Hepatocyte (in vitro differentiated cells): ENCODE measurements around the gene OAS1. TPM values are rescaled to one million over a fixed set of nuclear protein-coding genes. Genes with fewer than 3 reads are reported as not detected.

Experiments
- DNase-seq: peaks from one replicate; pipeline ENCODE4 v3.0.0-alpha.2; 2016; ENCODE audit warnings: low spot score
- H2AFZ ChIP-seq: fragments of 200-600 bp; sonication (generic); 2 replicates; pipeline ENCODE4 v1.6.0; 2016; ENCODE audit warnings: antibody characterized with exemption, mild to moderate bottlenecking
- H3K27ac ChIP-seq: fragments of 200-600 bp; sonication (generic); 2 replicates; pipeline ENCODE4 v1.5.1; 2016; ENCODE audit warnings: mild to moderate bottlenecking
- H3K27me3 ChIP-seq: fragments of 200-600 bp; sonication (generic); 2 replicates; pipeline ENCODE4 v1.6.1; 2016
- H3K36me3 ChIP-seq: fragments of 200-600 bp; sonication (generic); replicated peaks from 2 replicates; pipeline ENCODE4 v1.5.1; 2016; ENCODE audit warnings: low read depth; ENCODE audit not compliant: insufficient read depth
- H3K4me1 ChIP-seq: fragments of 200-600 bp; sonication (generic); 2 replicates; pipeline ENCODE4 v1.5.1; 2016; ENCODE audit warnings: mild to moderate bottlenecking, moderate library complexity; ENCODE audit not compliant: insufficient read depth
- H3K4me2 ChIP-seq: fragments of 200-600 bp; sonication (generic); 2 replicates; pipeline ENCODE4 v1.6.0; 2016
- H3K4me3 ChIP-seq: fragments of 200-600 bp; sonication (generic); 2 replicates; pipeline ENCODE4 v1.5.1; 2016; ENCODE audit warnings: mild to moderate bottlenecking
- H3K79me2 ChIP-seq: fragments of 200-600 bp; sonication (generic); 2 replicates; pipeline ENCODE4 v1.6.0; 2017; ENCODE audit warnings: mild to moderate bottlenecking
- H3K9me2 ChIP-seq: fragments of 200-600 bp; sonication (generic); replicated peaks from 2 replicates; pipeline ENCODE4 v1.6.0; 2017; ENCODE audit warnings: mild to moderate bottlenecking; ENCODE audit not compliant: insufficient read depth
- H3K9me3 ChIP-seq: fragments of 200-600 bp; sonication (generic); 2 replicates; pipeline ENCODE4 v1.5.1; 2016; ENCODE audit warnings: low read depth, mild to moderate bottlenecking
- H4K20me1 ChIP-seq: fragments of 200-600 bp; sonication (generic); 2 replicates; pipeline ENCODE4 v1.6.0; 2016; ENCODE audit warnings: mild to moderate bottlenecking; ENCODE audit not compliant: insufficient read depth, poor library complexity, severe bottlenecking
- CTCF ChIP-seq: fragments of 200-600 bp; sonication (generic); IDR thresholded peaks from 2 replicates; pipeline ENCODE4 v1.5.1; 2016; ENCODE audit warnings: antibody characterized with exemption, mild to moderate bottlenecking; ENCODE audit not compliant: poor library complexity
- EZH2 ChIP-seq: fragments of 200-600 bp; sonication (generic); IDR thresholded peaks from 2 replicates; pipeline ENCODE4 v1.6.1; 2016; ENCODE audit warnings: antibody characterized with exemption, mild to moderate bottlenecking, borderline replicate concordance
- EZH2phosphoT487 ChIP-seq: fragments of 200-600 bp; sonication (generic); IDR thresholded peaks from one replicate; pipeline ENCODE4 v1.6.1; 2018; ENCODE audit warnings: antibody characterized with exemption, mild to moderate bottlenecking, low read depth, moderate library complexity; ENCODE audit not compliant: unreplicated experiment, severe bottlenecking
- WGBS: methylation state at CpG from one replicate; pipeline ENCODE4 v1.1.6; 2016; ENCODE audit warnings: low lambda C conversion rate; ENCODE audit errors: missing lambda C conversion rate; 5-methylcytosine and 5-hydroxymethylcytosine counted together
- polyA plus RNA-seq: library from polyadenylated mRNA; unstranded; fragments of >200 nt; fragmentation: Nextera tagmentation; extraction: Ambion mirVana; gene quantifications from 2 replicates; pipeline ENCODE4 v1.2.1, GENCODE V29; 2016
- total RNA-seq: library from RNA; depleted of rRNA; stranded (reverse); fragments of >200 nt; gene quantifications from 2 replicates; pipeline ENCODE4 v1.2.3, GENCODE V29; 2014

Gene OAS1
- total and polyA plus RNA-seq, 2 experiments from 2014 or later: 18.6 to 25.0 TPM

GRCh38 chr12:112930350-112930749 lies 23.6 kb downstream of the OAS1 start:
- TF ChIP-seq EZH2phosphoT487: no peak
- Histone ChIP-seq H3K79me2 (no peaks in the 10 kb centered on the region), H3K9me3 (no peaks in the 10 kb centered on the region), H2AFZ (no peak overlapping the region), H3K36me3 (no peaks in the 10 kb centered on the region), H3K4me3 (no peak overlapping the region), H3K27me3 (no peaks in the 10 kb centered on the region), H3K9me2 (no peaks in the 10 kb centered on the region), H3K4me1 (no peaks in the 10 kb centered on the region), H4K20me1 (no peaks in the 10 kb centered on the region), H3K4me2 (no peak overlapping the region), H3K27ac (no peak overlapping the region)
- WGBS: 87% methylated on average over 2 of the region's 2 CpGs
- no peak for DNase-seq

- WGBS: 54% methylated on average over 6 of the region's 6 CpGs
Measured at GRCh38 chr12:112932485-112933128, 25.8 kb downstream of the OAS1 start.

GRCh38 chr12:112933129-112933505 lies 26.4 kb downstream of the OAS1 start:
- Histone ChIP-seq H3K79me2 (no peaks in the 10 kb centered on the region), H3K27ac (no peak overlapping the region), H3K36me3 (no peaks in the 10 kb centered on the region), H3K4me1 (no peaks in the 10 kb centered on the region), H4K20me1 (no peaks in the 10 kb centered on the region), H2AFZ (no peak overlapping the region), H3K9me3 (no peaks in the 10 kb centered on the region), H3K4me3 (no peak overlapping the region), H3K4me2 (no peak overlapping the region), H3K27me3 (no peaks in the 10 kb centered on the region), H3K9me2 (no peaks in the 10 kb centered on the region)
- WGBS: 94% methylated on average over 2 of the region's 2 CpGs
- TF ChIP-seq EZH2phosphoT487 (no peak), CTCF (no peak), EZH2 (no peak)
- DNase-seq: no peak

More at GRCh38 chr12:112932485-112933128, 25.8 kb downstream of the OAS1 start:
- Histone ChIP-seq H3K79me2 (no peaks in the 10 kb centered on the region), H3K27ac (no peak overlapping the region), H3K9me2 (no peaks in the 10 kb centered on the region), H3K9me3 (no peaks in the 10 kb centered on the region), H3K36me3 (no peaks in the 10 kb centered on the region), H3K27me3 (no peaks in the 10 kb centered on the region), H3K4me1 (no peaks in the 10 kb centered on the region), H4K20me1 (no peaks in the 10 kb centered on the region), H3K4me3 (no peak overlapping the region), H2AFZ (no peak overlapping the region), H3K4me2 (peak overlapping the region; percentile 11)
- TF ChIP-seq CTCF (no peak), EZH2 (no peak), EZH2phosphoT487 (no peak)
- DNase-seq: no peak

GRCh38 chr12:112936264-112936663 lies 29.5 kb downstream of the OAS1 start:
- Histone ChIP-seq H3K9me3 (no peaks in the 10 kb centered on the region), H3K27me3 (no peaks in the 10 kb centered on the region), H4K20me1 (no peaks in the 10 kb centered on the region), H3K79me2 (no peaks in the 10 kb centered on the region), H3K27ac (no peak overlapping the region), H3K4me1 (no peaks in the 10 kb centered on the region), H3K9me2 (no peaks in the 10 kb centered on the region), H3K4me3 (no peak overlapping the region), H3K4me2 (no peak overlapping the region), H2AFZ (no peak overlapping the region), H3K36me3 (no peaks in the 10 kb centered on the region)
- TF ChIP-seq CTCF (no peak), EZH2 (no peak), EZH2phosphoT487 (no peak)
- DNase-seq: no peak
- WGBS: 65% methylated on average over 1 of the region's 1 CpG
